ENCODE measurements around the gene SUPT7L. TPM values are rescaled to one million over a fixed set of nuclear protein-coding genes. Genes with fewer than 3 reads are reported as not detected.

Gene SUPT7L
- total and polyA plus RNA-seq, 2 of the 13 experiments (the other 11 are each of a cell fraction or from before 2014, with no cell fraction given): 32.9 to 77.5 TPM

DNA sequence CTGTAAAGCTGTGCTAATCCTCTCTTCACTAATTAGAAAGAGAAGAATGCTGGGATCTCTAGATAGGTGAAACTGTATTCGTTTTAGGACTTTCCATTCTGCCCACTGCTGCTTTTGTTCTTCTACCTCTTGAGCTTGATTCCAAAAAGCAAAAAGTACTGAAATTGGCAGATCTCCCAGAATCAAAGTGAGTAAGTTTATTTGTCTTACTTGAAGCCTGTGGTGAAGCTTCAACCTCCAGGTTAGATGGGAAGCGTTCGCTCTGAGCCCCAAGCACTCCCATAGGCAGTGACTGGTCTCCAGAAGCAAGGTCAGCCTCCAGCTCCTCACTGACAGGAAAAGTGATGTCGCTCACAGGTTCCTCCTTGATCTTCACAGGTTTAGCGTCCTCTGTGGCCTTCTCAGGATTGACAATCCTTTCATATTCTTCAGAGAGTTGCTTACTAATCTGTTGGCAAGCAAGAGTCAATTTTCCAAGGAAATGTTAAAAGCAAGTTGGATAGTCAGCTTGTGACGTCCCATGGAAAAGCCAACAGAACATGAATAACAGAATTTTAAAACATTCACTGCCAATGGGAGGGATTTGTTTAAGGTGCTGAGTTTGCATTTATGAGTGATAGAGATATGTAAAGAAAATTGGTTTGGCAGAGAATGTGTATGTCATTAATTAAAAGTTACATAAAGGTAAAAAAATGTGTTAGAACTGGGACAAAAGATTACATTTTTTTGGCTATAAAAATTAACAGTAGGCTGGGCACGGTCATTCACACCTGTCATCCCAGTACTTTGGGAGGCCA is 8.1 kb downstream of the SUPT7L start:
- WGBS (ENCODE audit: low lambda C conversion rate): 94% methylated on average over 7 of the region's 7 CpGs
- TF ChIP-seq TGIF2 (CRISPR knock-in tag; IDR thresholded peaks at IDR 0.05) (0 out of 2 replicates have a peak, but pooled peaks have one; percentile 31), MAFF (IDR thresholded peaks at IDR 0.05; ENCODE audit: low read depth, low read length) (peak; percentile 84), ARID5B (CRISPR knock-in tag; IDR thresholded peaks at IDR 0.05) (no peak), MAFK (conservative IDR thresholded peaks at IDR 0.05 in 1 of 2, IDR thresholded peaks at IDR 0.05 in 1 of 2; ENCODE audit: low read length in 2 of 2) (peak; percentile 87 to 92)
- POLR2A ChIA-PET: interaction anchor here (0.8 to 1.5 kb wide), 2 partner anchors 8 to 72 kb away, joined by 3 read pairs; partner anchors contain the start of genes SLC4A1AP, SUPT7L and ZNF512
- Histone ChIP-seq H3K9ac (ENCODE audit: insufficient read depth, low read depth, low read length) (no peak overlapping the region), H3K9me3 (ENCODE audit: low read length) (no peaks in the 10 kb centered on the region), H3K4me2 (ENCODE audit: low read depth, low read length) (no peak overlapping the region), H3K79me2 (ENCODE audit: insufficient read depth, low read length) (no peaks in the 10 kb centered on the region), H3K4me3 (replicated peaks in 1 of 3; ENCODE audit: insufficient read depth in 1 of 3, low read depth in 2 of 3, low read length in 3 of 3) (no peak overlapping the region), H2AFZ (ENCODE audit: low read length) (no peak overlapping the region), H3K36me3 (replicated peaks in 1 of 2; ENCODE audit: control insufficient read depth in 1 of 2, insufficient read depth in 2 of 2, low read length in 2 of 2) (peaks cover 32 to 84% of the 10 kb centered on the region in 2 experiments), H3K27ac (ENCODE audit: extremely low read length, insufficient read depth, low read length) (no peak overlapping the region), H4K20me1 (ENCODE audit: insufficient read depth, low read length) (no peaks in the 10 kb centered on the region), H3K4me1 (ENCODE audit: insufficient read depth, low read length) (no peaks in the 10 kb centered on the region), H3K27me3 (ENCODE audit: control insufficient read depth in 1 of 2, insufficient read depth in 2 of 2, low read length in 2 of 2) (no peaks in the 10 kb centered on the region)
- in situ Hi-C loops (cut with HindIII; ENCODE audit: extremely low pct_ligation_motif_present, low pct_unique_long_range_greater_than_20kb) (no loop called here), intact Hi-C loops (cut with micrococcal nuclease; ENCODE audit: unreplicated experiment) (no loop called here)
- no peak for DNase-seq (ENCODE audit: low spot score)
- FAIRE-seq: no peak
- CTCF ChIA-PET (ENCODE audit: low intra/inter-chr PET ratio, low total read pairs): no interaction called here
- ATAC-seq: no peak
- no TSS peak for BruUV-seq (replicated peaks)
